Measurements from ENCODE around the gene ZNF107.
A peak's percentile ranks its signal among the peaks of the same experiment; 100 is the strongest.
"Not testable (repeated sequence)": the region's sequence is repeated elsewhere in the genome, so short reads cannot be mapped to it uniquely, and the experiment has no call there.

ZNF107 gene

DNA sequence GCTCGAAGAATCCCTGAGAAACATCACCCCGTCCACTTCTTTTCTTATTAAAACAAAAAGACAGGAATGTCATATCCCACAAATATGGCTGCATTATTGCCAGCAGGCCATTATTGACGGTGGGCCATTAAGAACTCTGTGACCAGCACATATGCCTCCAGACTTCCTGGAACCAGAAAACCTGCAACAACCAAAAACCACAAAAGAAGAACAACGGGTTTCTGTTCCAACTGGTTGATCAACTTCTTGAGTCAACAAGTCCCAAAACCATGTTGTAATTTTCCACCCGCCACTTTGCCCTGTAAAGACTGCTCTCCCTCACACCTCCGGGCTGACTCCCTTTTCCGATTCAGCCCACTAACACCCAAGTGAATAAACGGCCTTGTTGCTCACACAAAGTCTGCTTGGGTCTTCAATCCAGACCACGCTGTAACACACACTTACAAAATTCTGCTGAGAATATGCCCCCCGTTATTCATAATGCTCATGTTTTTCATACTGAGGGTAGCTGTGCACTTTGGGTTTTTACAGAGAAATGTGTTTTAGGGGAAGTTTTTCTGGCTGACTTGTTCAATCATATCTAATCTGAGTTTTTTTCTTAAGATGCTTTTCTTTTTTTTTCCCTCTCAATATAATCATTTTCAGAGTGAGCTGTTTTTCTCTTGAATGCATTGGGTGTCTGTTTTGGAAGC, 20.7 kb downstream of the ZNF107 start:
- peak; percentile 96 for DNase-seq (ENCODE audit: low read depth)
- H3K4me3 ChIP-seq (ENCODE audit: low read depth, low read length), result no peak overlapping the region
- TF ChIP-seq MYC (IDR thresholded peaks at IDR 0.05; ENCODE audit: low read depth, low read length), result no peak

DNA sequence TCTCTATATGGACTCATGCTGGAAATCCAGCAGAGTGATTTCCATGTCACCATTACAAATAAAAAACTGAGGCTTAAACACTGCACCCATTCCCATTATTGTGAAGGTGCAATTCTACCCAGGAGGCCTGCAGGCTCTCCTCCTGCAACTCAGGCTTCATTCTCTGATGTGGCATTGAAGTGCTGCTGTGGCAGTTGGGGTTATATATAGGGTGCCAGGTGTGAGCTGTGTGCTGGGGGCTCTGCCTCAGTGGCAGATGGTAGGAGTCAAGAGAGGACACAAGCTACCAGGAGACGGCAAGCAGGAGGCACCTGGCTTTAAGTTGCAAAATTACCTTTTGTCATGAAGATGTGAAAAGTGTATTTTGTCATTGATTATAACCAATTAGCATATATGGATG, 21.3 kb downstream of the ZNF107 start:
- DNase-seq (ENCODE audit: low read depth), result no peak
- H3K4me3 ChIP-seq (ENCODE audit: low read depth, low read length), result no peak overlapping the region
- TF ChIP-seq MYC (IDR thresholded peaks at IDR 0.05; ENCODE audit: low read depth, low read length) (no peak), POLR2A (IDR thresholded peaks at IDR 0.05; ENCODE audit: extremely low read depth, insufficient read length) (no peak)
- TF ChIP-seq, protein P1, sequence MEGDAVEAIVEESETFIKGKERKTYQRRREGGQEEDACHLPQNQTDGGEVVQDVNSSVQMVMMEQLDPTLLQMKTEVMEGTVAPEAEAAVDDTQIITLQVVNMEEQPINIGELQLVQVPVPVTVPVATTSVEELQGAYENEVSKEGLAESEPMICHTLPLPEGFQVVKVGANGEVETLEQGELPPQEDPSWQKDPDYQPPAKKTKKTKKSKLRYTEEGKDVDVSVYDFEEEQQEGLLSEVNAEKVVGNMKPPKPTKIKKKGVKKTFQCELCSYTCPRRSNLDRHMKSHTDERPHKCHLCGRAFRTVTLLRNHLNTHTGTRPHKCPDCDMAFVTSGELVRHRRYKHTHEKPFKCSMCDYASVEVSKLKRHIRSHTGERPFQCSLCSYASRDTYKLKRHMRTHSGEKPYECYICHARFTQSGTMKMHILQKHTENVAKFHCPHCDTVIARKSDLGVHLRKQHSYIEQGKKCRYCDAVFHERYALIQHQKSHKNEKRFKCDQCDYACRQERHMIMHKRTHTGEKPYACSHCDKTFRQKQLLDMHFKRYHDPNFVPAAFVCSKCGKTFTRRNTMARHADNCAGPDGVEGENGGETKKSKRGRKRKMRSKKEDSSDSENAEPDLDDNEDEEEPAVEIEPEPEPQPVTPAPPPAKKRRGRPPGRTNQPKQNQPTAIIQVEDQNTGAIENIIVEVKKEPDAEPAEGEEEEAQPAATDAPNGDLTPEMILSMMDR (IDR thresholded peaks at IDR 0.05; ENCODE audit: low read depth, low read length), result no peak
- TF ChIP-seq, protein P2, sequence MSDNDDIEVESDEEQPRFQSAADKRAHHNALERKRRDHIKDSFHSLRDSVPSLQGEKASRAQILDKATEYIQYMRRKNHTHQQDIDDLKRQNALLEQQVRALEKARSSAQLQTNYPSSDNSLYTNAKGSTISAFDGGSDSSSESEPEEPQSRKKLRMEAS (IDR thresholded peaks at IDR 0.05; ENCODE audit: low read depth, low read length), result no peak

DNA sequence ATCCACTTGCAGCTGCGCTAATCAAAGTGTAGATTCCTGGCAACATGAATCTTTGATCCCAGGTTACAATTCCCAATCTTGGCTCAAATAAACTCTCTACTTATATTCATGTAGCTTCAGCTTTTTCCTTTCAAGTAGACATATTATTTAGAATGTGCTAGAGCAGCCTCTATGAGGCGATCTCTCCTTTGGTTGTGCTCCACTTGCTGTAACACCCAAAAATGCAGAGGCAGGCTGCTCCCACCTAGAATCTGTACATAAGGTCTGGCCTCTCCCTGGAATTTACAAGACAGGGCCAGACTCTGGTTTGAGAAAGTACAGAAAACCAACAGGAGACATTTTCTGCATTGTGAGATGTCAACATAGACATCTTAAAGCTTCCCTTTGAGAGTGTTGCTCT, 23.1 kb downstream of the ZNF107 start:
- TF ChIP-seq MYC (IDR thresholded peaks at IDR 0.05; ENCODE audit: low read depth, low read length) (no peak), POLR2A (IDR thresholded peaks at IDR 0.05; ENCODE audit: extremely low read depth, insufficient read length) (no peak)
- TF ChIP-seq, protein P2 (IDR thresholded peaks at IDR 0.05; ENCODE audit: low read depth, low read length), result no peak
- TF ChIP-seq, protein P1 (IDR thresholded peaks at IDR 0.05; ENCODE audit: low read depth, low read length), result no peak
- DNase-seq (ENCODE audit: low read depth), result no peak
- H3K4me3 ChIP-seq (ENCODE audit: low read depth, low read length), result no peak overlapping the region

DNA sequence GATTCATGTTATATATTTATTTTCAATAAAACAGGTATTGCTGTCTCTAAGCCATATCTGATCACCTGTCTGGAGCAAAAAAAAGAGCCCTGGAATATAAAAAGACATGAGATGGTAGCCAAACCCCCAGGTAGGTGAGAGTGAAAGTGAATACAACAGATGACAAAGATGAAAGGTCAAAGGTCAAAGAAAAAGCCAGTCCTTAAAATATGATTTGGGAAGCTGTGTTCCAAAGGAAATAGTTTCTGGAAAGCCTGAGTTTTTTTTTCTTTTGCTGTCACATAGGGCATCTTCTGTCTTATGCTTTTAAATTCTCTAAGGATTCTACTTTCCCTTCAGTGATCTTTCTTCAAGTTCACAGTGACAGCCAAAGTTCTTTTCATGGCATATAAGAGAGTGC, 25.9 kb downstream of the ZNF107 start:
- H3K4me3 ChIP-seq (ENCODE audit: low read depth, low read length), result no peak overlapping the region
- TF ChIP-seq MYC (IDR thresholded peaks at IDR 0.05; ENCODE audit: low read depth, low read length) (no peak), POLR2A (IDR thresholded peaks at IDR 0.05; ENCODE audit: extremely low read depth, insufficient read length) (no peak)
- TF ChIP-seq, protein P2 (IDR thresholded peaks at IDR 0.05; ENCODE audit: low read depth, low read length), result no peak
- TF ChIP-seq, protein P1 (IDR thresholded peaks at IDR 0.05; ENCODE audit: low read depth, low read length), result no peak
- DNase-seq (ENCODE audit: low read depth), result no peak

DNA sequence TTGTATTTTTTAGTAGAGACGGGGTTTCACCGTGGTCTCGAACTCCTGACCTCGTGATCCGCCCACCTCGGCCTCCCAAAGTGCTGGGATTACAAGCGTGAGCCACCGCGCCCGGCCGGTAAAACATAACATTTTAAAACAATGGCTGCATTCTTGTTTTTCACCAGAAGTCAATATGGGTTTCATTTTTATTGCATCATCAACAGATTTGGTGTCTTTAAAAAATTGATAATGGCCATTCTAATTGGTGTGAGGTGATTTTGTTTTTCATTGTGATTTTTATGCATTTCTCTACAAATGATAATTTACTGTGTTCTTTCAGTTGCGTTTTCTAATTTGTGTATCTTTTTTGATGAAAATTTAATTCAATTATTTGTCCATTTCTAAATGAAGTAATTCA, 31.9 kb downstream of the ZNF107 start:
- H3K4me3 ChIP-seq (ENCODE audit: low read depth, low read length), result not testable (repeated sequence)

DNA sequence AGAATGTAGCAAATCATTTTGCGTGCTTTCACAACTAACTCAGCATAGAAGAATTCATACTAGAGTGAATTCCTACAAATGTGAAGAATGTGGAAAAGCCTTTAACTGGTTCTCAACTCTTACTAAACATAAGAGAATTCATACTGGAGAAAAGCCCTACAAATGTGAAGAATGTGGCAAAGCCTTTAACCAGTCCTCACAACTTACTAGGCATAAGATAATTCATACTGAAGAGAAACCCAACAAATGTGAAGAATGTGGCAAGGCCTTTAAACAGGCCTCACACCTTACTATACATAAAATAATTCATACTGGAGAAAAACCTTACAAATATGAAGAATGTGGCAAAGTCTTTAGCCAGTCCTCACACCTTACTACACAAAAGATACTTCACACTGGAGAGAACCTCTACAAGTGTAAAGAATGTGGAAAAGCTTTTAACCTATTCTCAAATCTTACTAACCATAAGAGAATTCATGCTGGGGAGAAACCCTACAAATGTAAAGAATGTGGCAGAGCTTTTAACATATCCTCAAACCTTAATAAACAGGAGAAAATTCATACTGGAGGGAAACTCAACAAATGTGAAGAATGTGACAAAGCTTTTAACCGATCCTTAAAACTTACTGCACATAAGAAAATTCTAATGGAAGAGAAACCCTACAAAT, 40.8 kb downstream of the ZNF107 start:
- H3K4me3 ChIP-seq (ENCODE audit: low read depth, low read length), result no peak overlapping the region
- no peak for DNase-seq (ENCODE audit: low read depth)
- TF ChIP-seq, protein P2 (IDR thresholded peaks at IDR 0.05; ENCODE audit: low read depth, low read length), result no peak
- TF ChIP-seq POLR2A (IDR thresholded peaks at IDR 0.05; ENCODE audit: extremely low read depth, insufficient read length), result no peak
- TF ChIP-seq, protein P1 (IDR thresholded peaks at IDR 0.05; ENCODE audit: low read depth, low read length), result no peak
- no peak for TF ChIP-seq MYC (IDR thresholded peaks at IDR 0.05; ENCODE audit: low read depth, low read length)

More for the DNA sequence above, 31.9 kb downstream of the ZNF107 start:
- not testable (repeated sequence) for DNase-seq (ENCODE audit: low read depth)

DNA sequence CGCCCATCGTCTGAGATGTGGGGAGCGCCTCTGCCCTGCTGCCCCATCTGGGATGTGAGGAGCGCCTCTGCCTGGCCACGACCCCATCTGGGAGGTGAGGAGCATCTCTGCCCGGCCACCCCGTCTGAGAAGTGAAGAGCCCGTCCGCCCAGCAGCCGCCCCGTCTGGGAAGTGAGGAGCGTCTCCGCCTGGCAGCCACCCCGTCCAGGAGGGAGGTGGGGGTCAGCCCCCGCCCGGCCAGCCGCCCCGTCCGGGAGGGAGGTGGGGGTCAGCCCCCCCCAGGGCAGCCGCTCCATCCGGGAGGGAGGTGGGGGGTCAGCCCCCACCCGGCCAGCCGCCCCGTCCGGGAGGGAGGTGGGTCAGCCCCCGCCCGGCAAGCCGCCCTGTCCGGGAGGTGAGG, 52.0 kb downstream of the ZNF107 start:
- H3K4me3 ChIP-seq (ENCODE audit: low read depth, low read length); DNase-seq (ENCODE audit: low read depth): not testable (repeated sequence)

Measured in NB4 (cell line).